ENCODE results near the gene NOL4L.
A peak's percentile ranks its signal among the peaks of the same experiment; 100 is the strongest.

Gene NOL4L

GRCh38 chr20:32521780-32522525 is 63.2 kb downstream of the NOL4L start:
- peak; percentile 52 for DNase-seq

GRCh38 chr20:32520927-32521203 is 64.3 kb downstream of the NOL4L start:
- DNase-seq = no peak

- DNase-seq = no peak
These were observed 65.8 kb downstream of the NOL4L start for GRCh38 chr20:32519381-32519730.

DNA sequence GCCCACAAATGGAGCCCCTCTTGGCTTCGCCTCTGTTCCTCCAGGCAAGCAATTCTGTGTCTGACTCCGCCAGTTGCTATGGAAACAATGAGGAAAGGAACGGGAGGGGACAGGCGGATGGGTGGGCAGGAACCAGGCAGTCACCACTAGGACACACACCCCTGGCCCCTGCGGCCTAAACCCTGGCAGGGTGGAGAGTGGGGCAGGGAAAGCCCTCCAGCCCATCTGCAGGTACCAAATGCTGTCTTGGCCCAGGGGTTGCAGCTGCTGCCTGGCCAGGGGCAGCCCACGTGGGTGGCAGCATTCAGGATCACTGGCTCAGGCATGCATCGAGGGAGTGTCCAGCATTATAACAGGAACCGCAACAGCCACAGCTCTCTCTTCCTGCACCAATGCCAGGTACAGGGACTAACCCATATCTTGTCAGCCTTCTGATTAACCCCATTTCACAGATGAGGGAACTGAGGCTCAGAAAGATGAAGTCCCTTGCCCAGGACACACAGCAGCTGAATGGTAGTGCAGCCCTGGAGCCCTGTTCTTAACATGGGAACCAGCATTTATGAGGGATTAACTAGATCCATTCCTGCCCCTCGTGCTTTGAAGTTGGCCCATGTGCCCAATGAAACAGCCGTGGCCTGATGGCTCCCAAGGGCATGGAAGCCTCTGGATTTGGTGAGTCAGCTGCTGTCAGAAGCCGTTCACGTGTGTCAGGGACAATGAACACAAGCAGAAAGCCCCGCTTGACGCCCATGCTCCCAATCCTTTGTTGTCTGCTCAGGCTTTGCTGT is 66.3 kb downstream of the NOL4L start:
- no peak for DNase-seq

DNA sequence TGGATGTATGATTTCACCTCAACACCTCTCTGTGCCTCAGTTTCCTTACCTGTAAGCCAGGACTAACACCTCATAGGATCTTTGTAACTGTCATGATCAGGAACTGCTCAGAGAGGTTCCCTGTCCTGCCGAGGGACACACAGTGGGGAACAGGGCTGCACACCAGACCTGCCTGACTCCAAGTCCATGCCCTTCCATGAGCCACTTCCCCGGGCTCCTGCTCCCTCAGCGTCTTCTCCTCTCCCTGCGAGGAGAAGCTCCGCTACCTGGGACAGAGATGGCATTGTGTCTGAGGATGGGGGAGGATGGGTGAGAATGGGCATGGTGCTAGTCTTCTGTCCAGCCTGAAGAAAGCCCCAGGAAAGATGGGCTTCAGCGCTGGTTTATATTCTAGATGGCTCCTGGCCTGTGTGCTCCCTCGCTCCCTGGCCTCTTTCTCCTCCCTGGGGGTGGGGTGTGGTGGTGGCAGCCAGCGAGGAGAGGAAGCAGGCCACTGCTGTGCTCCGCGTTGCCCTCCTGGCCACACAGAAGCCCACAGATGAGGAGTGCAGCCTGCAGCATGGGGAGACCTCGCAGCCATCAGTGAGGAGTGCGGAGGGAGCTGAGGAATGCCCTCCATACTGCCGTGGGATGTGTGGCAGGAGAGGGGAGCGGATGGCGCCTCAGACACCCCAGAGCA is 67.1 kb downstream of the NOL4L start:
- no peak for DNase-seq

DNA sequence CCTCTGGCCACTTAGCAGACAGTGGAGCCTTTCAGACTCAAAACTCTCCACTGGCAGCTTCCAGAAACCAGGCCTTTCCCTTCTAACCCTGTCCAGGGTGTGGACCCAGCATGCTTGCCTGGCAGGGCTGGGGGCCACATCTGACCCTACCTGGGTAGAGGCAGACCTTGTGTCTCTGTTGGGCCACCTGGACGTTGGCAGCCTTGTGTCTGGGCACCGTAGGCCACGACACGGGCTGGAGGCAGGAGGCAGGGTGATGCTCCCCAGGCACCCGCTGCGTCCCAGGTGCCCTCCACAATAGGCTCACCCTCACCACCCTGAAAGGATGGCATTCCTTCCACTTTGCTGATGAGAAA is 67.6 kb downstream of the NOL4L start:
- DNase-seq = no peak

GRCh38 chr20:32516583-32517517 is 68.3 kb downstream of the NOL4L start:
- DNase-seq = no peak

- DNase-seq = no peak
These were observed 69.5 kb downstream of the NOL4L start for GRCh38 chr20:32515631-32516101.

DNA sequence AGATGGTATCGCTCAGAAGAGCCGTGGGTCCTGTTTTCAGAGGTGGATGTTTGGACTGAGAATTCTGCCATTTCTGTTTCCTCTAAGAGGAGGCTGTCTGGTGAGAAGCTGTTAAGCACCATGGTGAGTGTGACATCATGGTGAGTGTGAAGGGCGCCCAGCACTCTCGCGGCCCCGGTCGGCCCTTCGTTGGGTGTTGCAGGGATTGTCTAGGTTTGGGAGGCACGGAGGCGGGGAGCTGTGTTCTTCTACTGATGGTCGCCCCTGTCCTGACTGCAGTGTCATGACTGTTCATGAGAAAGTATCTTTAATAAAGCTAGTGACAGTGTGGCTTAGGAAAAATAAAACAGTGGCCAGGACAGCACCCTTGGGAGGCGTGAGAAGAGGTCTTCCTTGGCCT is 70.4 kb downstream of the NOL4L start:
- no peak for DNase-seq

DNA sequence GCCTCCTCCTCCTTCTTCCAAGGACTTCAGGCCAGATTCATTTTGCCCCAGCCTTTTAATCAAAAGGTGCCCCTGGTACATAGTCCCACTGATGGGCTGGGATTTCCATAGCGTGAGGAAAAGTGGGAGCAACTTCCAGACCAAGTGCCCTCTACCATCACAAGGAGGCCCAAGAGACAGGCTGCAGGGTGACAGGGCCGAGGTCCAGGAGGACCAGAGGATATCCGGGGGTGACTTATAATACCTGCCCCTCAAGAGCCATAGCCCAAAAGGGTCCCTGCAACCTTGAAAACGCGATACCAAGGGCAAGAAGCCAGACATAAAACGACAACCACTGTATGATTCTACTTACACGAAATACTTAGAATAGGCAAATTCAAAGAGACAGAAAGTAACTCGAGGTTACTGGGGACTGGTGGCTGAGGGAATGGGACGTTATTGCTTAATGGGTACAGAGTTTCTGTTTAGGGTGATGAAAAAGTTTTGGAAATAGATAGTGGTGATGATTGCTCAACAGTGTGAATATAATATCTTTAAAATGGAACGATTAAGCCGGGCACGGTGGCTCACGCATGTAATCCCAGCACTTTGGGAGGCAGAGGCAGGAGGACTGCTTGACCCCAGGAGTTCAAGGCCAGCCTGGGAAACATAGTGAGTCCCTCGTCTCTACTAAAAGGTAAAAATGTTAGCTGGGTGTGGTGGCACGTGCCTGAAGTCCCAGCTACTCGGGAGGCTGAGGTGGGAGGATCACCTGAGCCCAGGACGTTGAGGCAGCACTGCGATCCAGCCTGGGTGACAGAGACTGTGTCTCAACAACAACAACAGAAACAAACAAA is 71.9 kb downstream of the NOL4L start:
- no peak for DNase-seq

GRCh38 chr20:32512047-32512385 is 73.1 kb downstream of the NOL4L start:
- DNase-seq = no peak

GRCh38 chr20:32511358-32512046 is 73.6 kb downstream of the NOL4L start:
- no peak for DNase-seq

- DNase-seq = no peak
These were observed 74.4 kb downstream of the NOL4L start for GRCh38 chr20:32510601-32511357.

GRCh38 chr20:32510120-32510600 is 75.0 kb downstream of the NOL4L start:
- DNase-seq = no peak

- no peak for DNase-seq
These were observed 75.5 kb downstream of the NOL4L start for GRCh38 chr20:32509639-32510066.

DNA sequence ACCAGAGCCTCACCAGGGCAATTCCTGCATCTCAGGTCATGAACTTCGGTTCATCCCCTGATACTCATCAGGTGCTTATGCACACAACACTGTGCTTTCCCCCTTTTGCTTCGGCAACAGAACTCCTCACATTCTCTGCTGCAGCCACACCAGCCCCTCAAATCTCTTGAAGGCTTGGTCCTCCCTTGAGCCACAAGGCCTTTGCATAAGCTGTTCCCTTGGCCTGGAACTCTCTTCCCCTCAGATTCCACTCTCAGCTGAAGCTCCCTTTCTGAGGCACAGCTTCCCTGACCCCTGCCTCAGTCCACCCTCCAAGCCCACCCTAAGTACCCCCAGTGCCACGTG is 76.4 kb downstream of the NOL4L start:
- no peak for DNase-seq

DNA sequence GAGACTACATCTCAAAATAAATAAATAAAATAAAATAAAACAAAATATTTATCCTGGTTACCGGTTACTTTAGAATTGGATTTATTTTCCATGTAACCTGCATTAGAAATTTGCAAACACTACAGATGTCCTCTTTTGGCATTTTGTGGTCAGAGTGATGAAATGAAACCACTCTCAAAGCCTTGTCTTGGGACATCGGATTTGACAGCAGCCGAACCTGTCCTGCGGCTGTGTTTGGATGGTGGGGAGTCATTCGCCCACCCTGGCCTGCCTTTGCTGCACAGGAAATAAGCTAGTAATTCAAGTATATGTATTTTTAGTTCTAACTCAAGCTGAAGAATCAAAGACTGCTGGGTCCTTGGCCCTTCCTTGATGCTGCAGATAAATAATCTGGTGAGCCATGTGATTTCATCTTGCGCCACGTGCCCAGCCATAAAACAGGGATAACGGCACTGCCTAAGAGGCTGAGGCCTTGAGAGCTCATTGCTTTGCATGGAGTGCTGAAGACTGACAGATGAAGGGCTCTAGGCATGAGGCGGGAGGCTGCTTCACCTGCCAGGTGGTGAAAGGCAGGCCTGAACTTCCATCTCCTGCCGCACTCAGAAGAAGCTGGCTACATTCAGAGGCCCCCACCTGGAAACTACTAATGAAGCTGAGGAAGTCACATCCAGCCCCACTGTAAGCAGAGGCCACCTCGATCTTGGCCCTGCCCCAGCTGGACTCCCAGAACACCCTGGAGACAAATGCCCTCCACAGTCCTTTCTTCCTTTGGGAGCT is 76.9 kb downstream of the NOL4L start:
- DNase-seq = no peak

GRCh38 chr20:32506721-32507120 is 78.4 kb downstream of the NOL4L start:
- DNase-seq = no peak

DNA sequence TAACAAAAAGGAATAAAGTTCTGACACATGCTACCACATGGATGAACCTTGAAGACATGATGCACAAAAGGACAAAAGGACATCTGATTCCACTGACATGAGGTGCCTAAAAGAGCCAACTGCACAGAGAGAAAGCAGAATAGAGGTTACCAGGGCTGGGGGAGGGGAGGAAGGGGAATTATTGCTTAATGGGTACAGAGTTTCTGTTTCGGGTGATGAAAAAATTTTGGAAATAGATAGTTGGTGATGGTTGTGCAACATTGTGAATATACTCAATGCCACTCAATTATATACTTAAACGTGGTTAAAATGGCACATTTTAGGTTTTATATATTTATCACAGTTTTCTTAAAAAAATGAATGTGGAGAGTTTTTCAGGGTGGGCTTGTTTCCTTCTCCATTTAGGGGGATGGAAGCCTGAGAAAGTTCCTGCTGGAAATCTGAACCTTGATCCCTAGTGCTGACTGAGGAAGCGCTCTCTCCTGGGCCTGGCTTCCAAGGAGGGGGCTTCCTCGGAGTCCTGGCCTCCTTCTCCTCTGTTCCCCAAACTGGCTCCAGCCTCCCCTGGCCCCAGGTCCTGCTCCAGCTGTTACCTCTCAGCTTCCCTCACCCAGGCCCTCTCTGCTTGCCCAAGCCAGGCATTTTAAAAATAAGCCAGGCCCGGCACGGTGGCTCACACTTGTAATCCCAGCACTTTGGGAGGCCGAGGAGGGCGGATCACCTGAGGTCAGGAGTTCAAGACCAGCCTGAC is 79.2 kb downstream of the NOL4L start:
- DNase-seq = no peak

Measured in NCI-H1694 treated with DMSO at 0.1 percent for 48 hours (cell line).